Prostate gland (tissue), 2 donors: Measurements from ENCODE around the gene LIN9.

Experiments used
- POLR2A ChIP-seq: fragments of 450-650 bp; IDR thresholded peaks from one replicate; pipeline ENCODE4 v1.6.1; 2016; ENCODE audit warnings: antibody characterized with exemption, mild to moderate bottlenecking
- TF ChIP-seq, protein P1 (sequence below), 4 experiments: fragments of 200-600 bp in 2 of 4; fragments of 450-650 bp in 2 of 4; sonication (generic) in 2 of 4; IDR thresholded peaks; 1 replicate in 3 of 4; 2 replicates in 1 of 4; pipeline ENCODE4 v1.5.1; 2016 to 2019; ENCODE audit warnings: antibody characterized with exemption in 4 of 4, mild to moderate bottlenecking in 2 of 4, moderate library complexity in 2 of 4

DNA sequence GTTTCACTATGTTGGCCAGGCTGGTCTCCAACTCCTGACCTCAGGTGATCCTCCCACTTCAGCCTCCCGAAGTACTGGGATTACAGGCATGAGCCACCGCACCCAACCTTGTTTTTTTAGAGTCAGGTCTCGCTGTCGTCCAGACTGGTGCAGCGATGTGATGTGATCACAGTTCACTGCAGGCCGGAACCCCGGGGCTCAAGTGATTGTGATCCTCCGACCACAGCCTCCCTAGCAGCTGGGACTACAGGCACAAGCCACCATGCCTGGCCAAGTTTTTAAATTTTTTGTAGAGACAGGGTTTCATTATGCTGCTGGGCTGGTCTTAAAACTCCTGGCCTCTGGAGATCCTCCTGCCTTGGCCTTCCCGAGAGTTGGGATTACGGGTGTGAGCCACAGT, 46.1 kb upstream of the LIN9 start:
- TF ChIP-seq, protein P1, sequence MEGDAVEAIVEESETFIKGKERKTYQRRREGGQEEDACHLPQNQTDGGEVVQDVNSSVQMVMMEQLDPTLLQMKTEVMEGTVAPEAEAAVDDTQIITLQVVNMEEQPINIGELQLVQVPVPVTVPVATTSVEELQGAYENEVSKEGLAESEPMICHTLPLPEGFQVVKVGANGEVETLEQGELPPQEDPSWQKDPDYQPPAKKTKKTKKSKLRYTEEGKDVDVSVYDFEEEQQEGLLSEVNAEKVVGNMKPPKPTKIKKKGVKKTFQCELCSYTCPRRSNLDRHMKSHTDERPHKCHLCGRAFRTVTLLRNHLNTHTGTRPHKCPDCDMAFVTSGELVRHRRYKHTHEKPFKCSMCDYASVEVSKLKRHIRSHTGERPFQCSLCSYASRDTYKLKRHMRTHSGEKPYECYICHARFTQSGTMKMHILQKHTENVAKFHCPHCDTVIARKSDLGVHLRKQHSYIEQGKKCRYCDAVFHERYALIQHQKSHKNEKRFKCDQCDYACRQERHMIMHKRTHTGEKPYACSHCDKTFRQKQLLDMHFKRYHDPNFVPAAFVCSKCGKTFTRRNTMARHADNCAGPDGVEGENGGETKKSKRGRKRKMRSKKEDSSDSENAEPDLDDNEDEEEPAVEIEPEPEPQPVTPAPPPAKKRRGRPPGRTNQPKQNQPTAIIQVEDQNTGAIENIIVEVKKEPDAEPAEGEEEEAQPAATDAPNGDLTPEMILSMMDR (IDR thresholded peaks at IDR 0.05), result no peak
- no peak for TF ChIP-seq POLR2A
